GM18517 (cell line): Measurements from ENCODE around the gene SCNN1A.
A peak's percentile ranks its signal among the peaks of the same experiment; 100 is the strongest.

ENCODE experiments used
- ATAC-seq: cut with Tn5 transposase; IDR thresholded peaks from one replicate; pipeline ENCODE4 v1.9.1; 2021; ENCODE audit warnings: mild to moderate bottlenecking, moderate library complexity; ENCODE audit not compliant: unreplicated experiment

SCNN1A gene

GRCh38 chr12:6321905-6322304, 53.5 kb downstream of the SCNN1A start:
- no peak for ATAC-seq

GRCh38 chr12:6319446-6319845, 55.9 kb downstream of the SCNN1A start:
- ATAC-seq = no peak

GRCh38 chr12:6318440-6318879, 56.9 kb downstream of the SCNN1A start:
- no peak for ATAC-seq

GRCh38 chr12:6317693-6318439, 57.5 kb downstream of the SCNN1A start:
- no peak for ATAC-seq

- ATAC-seq = no peak
Observed at GRCh38 chr12:6316921-6317692, 58.3 kb downstream of the SCNN1A start.

- ATAC-seq = no peak
Observed at GRCh38 chr12:6315704-6316597, 59.4 kb downstream of the SCNN1A start.

GRCh38 chr12:6315184-6315583, 60.2 kb downstream of the SCNN1A start:
- no peak for ATAC-seq

- no peak for ATAC-seq
Observed at GRCh38 chr12:6314776-6315175, 60.6 kb downstream of the SCNN1A start.

- ATAC-seq = no peak
Observed at GRCh38 chr12:6313326-6313940, 61.9 kb downstream of the SCNN1A start.

- peak; percentile 57 for ATAC-seq
Observed at GRCh38 chr12:6312529-6313325, 62.6 kb downstream of the SCNN1A start.

- ATAC-seq = no peak
Observed at GRCh38 chr12:6311822-6312528, 63.4 kb downstream of the SCNN1A start.

GRCh38 chr12:6310771-6311610, 64.4 kb downstream of the SCNN1A start:
- ATAC-seq = no peak

- ATAC-seq = no peak
Observed at GRCh38 chr12:6307529-6307928, 67.8 kb downstream of the SCNN1A start.

GRCh38 chr12:6306599-6307220, 68.7 kb downstream of the SCNN1A start:
- ATAC-seq = no peak

- ATAC-seq = no peak
Observed at GRCh38 chr12:6306151-6306550, 69.2 kb downstream of the SCNN1A start.

- no peak for ATAC-seq
Observed at GRCh38 chr12:6303071-6303470, 72.3 kb downstream of the SCNN1A start.

- ATAC-seq = no peak
Observed at GRCh38 chr12:6302621-6303020, 72.7 kb downstream of the SCNN1A start.

GRCh38 chr12:6301721-6302120, 73.6 kb downstream of the SCNN1A start:
- ATAC-seq = no peak
